HG03064 (cell line): Measurements from ENCODE around the gene RNF186.
"Not testable (repeated sequence)": the region's sequence is repeated elsewhere in the genome, so short reads cannot be mapped to it uniquely, and the experiment has no call there.

Source experiments
- ATAC-seq: cut with Tn5 transposase; IDR thresholded peaks from one replicate; pipeline ENCODE4 v1.9.1; 2021; ENCODE audit warnings: low read depth; ENCODE audit not compliant: unreplicated experiment

RNF186 gene

GRCh38 chr1:19798486-19799229, 16.4 kb downstream of the RNF186 start:
- no peak for ATAC-seq

GRCh38 chr1:19797827-19798226, 17.3 kb downstream of the RNF186 start:
- ATAC-seq, result no peak

GRCh38 chr1:19794583-19794982, 20.5 kb downstream of the RNF186 start:
- ATAC-seq, result no peak

GRCh38 chr1:19793360-19794046, 21.6 kb downstream of the RNF186 start:
- no peak for ATAC-seq

- ATAC-seq, result no peak
Observed at GRCh38 chr1:19792237-19793002, 22.7 kb downstream of the RNF186 start.

GRCh38 chr1:19790061-19790975, 24.8 kb downstream of the RNF186 start:
- not testable (repeated sequence) for ATAC-seq

GRCh38 chr1:19786988-19787423, 28.1 kb downstream of the RNF186 start:
- no peak for ATAC-seq

- ATAC-seq, result no peak
Observed at GRCh38 chr1:19785660-19786059, 29.4 kb downstream of the RNF186 start.

- no peak for ATAC-seq
Observed at GRCh38 chr1:19780267-19780877, 34.7 kb downstream of the RNF186 start.

GRCh38 chr1:19776933-19777332, 38.1 kb downstream of the RNF186 start:
- no peak for ATAC-seq

GRCh38 chr1:19776287-19776686, 38.8 kb downstream of the RNF186 start:
- no peak for ATAC-seq

- ATAC-seq, result no peak
Observed at GRCh38 chr1:19775831-19776230, 39.3 kb downstream of the RNF186 start.

GRCh38 chr1:19775317-19775716, 39.8 kb downstream of the RNF186 start:
- ATAC-seq, result no peak

GRCh38 chr1:19774180-19774785, 40.8 kb downstream of the RNF186 start:
- ATAC-seq, result no peak

GRCh38 chr1:19773485-19773884, 41.6 kb downstream of the RNF186 start:
- no peak for ATAC-seq

GRCh38 chr1:19772053-19772452, 43.0 kb downstream of the RNF186 start:
- no peak for ATAC-seq

- no peak for ATAC-seq
Observed at GRCh38 chr1:19771350-19771749, 43.7 kb downstream of the RNF186 start.

GRCh38 chr1:19770436-19771190, 44.5 kb downstream of the RNF186 start:
- ATAC-seq, result no peak
